ENCODE data around the gene B4GAT1. TPM values are rescaled to one million over a fixed set of nuclear protein-coding genes. Genes with fewer than 3 reads are reported as not detected.
A peak's percentile ranks its signal among the peaks of the same experiment; 100 is the strongest.

B4GAT1 gene
- total and polyA plus RNA-seq, 10 of the 15 experiments (the other 5 are each of a cell fraction or from before 2014, with no cell fraction given) = 0.55 to 11.1 (median 4.3) TPM

- H3K79me2 ChIP-seq (ENCODE audit: control insufficient read depth, insufficient read depth, low read length) = no peaks in the 10 kb centered on the region
- no peak overlapping the region for H2AFZ ChIP-seq (ENCODE audit: control insufficient read depth, low read depth, low read length)
- H3K4me3 ChIP-seq = no peak overlapping the region
- SMC1A ChIA-PET (ENCODE audit: uncharacterized antibody, unreplicated experiment) = interaction anchor here (1.0 to 2.2 kb wide), 4 partner anchors 8 to 51 kb away, joined by 5 to 16 read pairs (median 6); no protein-coding TSS in a partner anchor
- no peak overlapping the region for H3K9ac ChIP-seq (ENCODE audit: control insufficient read depth, insufficient read depth, low read length)
- no peak for DNase-seq (ENCODE audit: low read depth, low spot score)
- H3K4me2 ChIP-seq (ENCODE audit: control insufficient read depth, insufficient read depth) = no peak overlapping the region; the same call in 1 of the 2 replicates
- RAD21 ChIA-PET (ENCODE audit: unreplicated experiment) = interaction anchor here (0.7 to 3.6 kb wide), 9 partner anchors 9 to 271 kb away, joined by 3 to 49 read pairs (median 3); partner anchors contain the start of genes B4GAT1, BRMS1 and YIF1A
- H3K4me1 ChIP-seq (ENCODE audit: control insufficient read depth, insufficient read depth, low read length) = peaks cover 21% of the 10 kb centered on the region
- ATAC-seq = peak; percentile 7
- 38% methylated on average over 34 of the region's 35 CpGs for WGBS (ENCODE audit: insufficient coverage, insufficient replicate concordance, low lambda C conversion rate, missing lambda C conversion rate)
- POLR2A ChIA-PET = interaction anchor here (1.2 to 2.3 kb wide), 3 partner anchors 10 to 47 kb away, joined by 5 to 16 read pairs (median 15); partner anchors contain the start of genes BRMS1 and YIF1A
- no peaks in the 10 kb centered on the region for H3K9me3 ChIP-seq (replicated peaks; ENCODE audit: control insufficient read depth, insufficient read depth, low read length)
- H4K20me1 ChIP-seq (ENCODE audit: control insufficient read depth, insufficient read depth) = no peaks in the 10 kb centered on the region
- intact Hi-C loops (cut with micrococcal nuclease; ENCODE audit: unreplicated experiment) = no loop called here
- BruUV-seq (replicated peaks) = no TSS peak
- H3K27ac ChIP-seq (ENCODE audit: control insufficient read depth, insufficient read depth) = no peak overlapping the region
- CTCF ChIA-PET = interaction anchor here (0.7 to 2.6 kb wide), 12 partner anchors 9 to 209 kb away, joined by 3 to 50 read pairs (median 3); partner anchors contain the start of genes BRMS1 and YIF1A
- in situ Hi-C loops (cut with MboI) = no loop called here
- no peaks in the 10 kb centered on the region for H3K27me3 ChIP-seq (replicated peaks in 1 of 2; ENCODE audit: control insufficient read depth in 2 of 2, insufficient read depth in 2 of 2, low read length in 1 of 2)
- H3K36me3 ChIP-seq (ENCODE audit: control insufficient read depth in 2 of 2, insufficient read depth in 2 of 2, low read length in 1 of 2) = peaks cover 0 to 10% of the 10 kb centered on the region in 2 experiments; a peak in 3 of 4 replicates
- TF ChIP-seq BHLHE40 (IDR thresholded peaks at IDR 0.05; ENCODE audit: borderline replicate concordance in 1 of 2, low read depth in 2 of 2, low read length in 1 of 2) = no peak
- no peak for TF ChIP-seq E2F8 (IDR thresholded peaks at IDR 0.05; ENCODE audit: low read depth, partially characterized antibody)
- TF ChIP-seq E2F4 (IDR thresholded peaks at IDR 0.05; ENCODE audit: low read depth, low read length) = no peak
- no peak for TF ChIP-seq BRCA1 (IDR thresholded peaks at IDR 0.05; ENCODE audit: low read depth, low read length)
- TF ChIP-seq EP300 (IDR thresholded peaks at IDR 0.05; ENCODE audit: borderline replicate concordance in 1 of 2, control insufficient read depth in 1 of 2, low read depth in 2 of 2, low read length in 2 of 2) = no peak
- TF ChIP-seq MTA2 (IDR thresholded peaks at IDR 0.05; ENCODE audit: low read depth) = no peak
- FAIRE-seq = no peak
Observed at GRCh38 chr11:66335531-66336233, 11.7 kb downstream of the B4GAT1 start.
